ENCODE results near the gene FCER1A. TPM values are rescaled to one million over a fixed set of nuclear protein-coding genes. Genes with fewer than 3 reads are reported as not detected.

The FCER1A gene
- total RNA-seq, result not detected in 2 replicates

DNA sequence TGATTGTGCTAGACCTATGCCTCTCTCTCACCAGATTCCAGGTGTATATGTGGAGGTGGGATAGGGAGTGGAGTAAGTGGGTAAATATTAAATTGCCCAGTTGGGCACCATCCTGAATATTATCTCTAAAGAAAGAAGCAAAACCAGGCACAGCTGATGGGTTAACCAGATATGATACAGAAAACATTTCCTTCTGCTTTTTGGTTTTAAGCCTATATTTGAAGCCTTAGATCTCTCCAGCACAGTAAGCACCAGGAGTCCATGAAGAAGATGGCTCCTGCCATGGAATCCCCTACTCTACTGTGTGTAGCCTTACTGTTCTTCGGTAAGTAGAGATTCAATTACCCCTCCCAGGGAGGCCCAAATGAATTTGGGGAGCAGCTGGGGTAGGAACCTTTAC lies at the start of gene FCER1A:
Gene FCER1A (plus strand): TSS at position 242 of the 400 bp plus-strand sequence. CDS start 29 bp downstream, at position 271.

Other genes with a start within 250 kb of the FCER1A start
- 0.58 TPM in 1 of 2 replicates, not detected in the other for gene AIM2, start 225.6 kb upstream of the FCER1A start, total RNA-seq
- not detected in 2 replicates for gene CADM3, start 130.7 kb upstream of the FCER1A start, total RNA-seq
- not detected in 2 replicates for gene ACKR1, start 97.5 kb upstream of the FCER1A start, total RNA-seq
- not detected in 2 replicates for gene OR10J4, start 129.9 kb downstream of the FCER1A start, total RNA-seq
- gene OR10J1, start 137.4 kb downstream of the FCER1A start, total RNA-seq, result not detected in 2 replicates
- gene OR10J5, start 233.7 kb downstream of the FCER1A start, total RNA-seq, result not detected in 2 replicates

Measured in smooth muscle cell of trachea (primary cell).